Calu3 (cell line): Measurements from ENCODE around the gene MYO3B. TPM values are rescaled to one million over a fixed set of nuclear protein-coding genes. Genes with fewer than 3 reads are reported as not detected.

Experiments
- BruUV-seq: library from RNA; stranded (reverse); fragments of 400-500 nt; replicated peaks from 2 replicates; lab custom pipeline; 2021; lab: Mats Ljungman, UMichigan
- CTCF ChIA-PET: fragments of 300-600 bp; sonication (Branson Sonifier 250); formaldehyde crosslinking; loops from one replicate; lab custom pipeline; 2022; ENCODE audit warnings: antibody characterized with exemption; lab: Charles Lee
- DNase-seq: peaks from one replicate; pipeline ENCODE4 v3.0.0; 2022
- H3K27ac Mint-ChIP-seq: one replicate; pipeline ENCODE4 v1.8.0; 2022; ENCODE audit warnings: mixed read lengths; ENCODE audit not compliant: unreplicated experiment
- H3K27me3 Mint-ChIP-seq: one replicate; pipeline ENCODE4 v1.8.0; 2022; ENCODE audit warnings: mixed read lengths; ENCODE audit not compliant: unreplicated experiment
- H3K36me3 Mint-ChIP-seq: one replicate; pipeline ENCODE4 v1.8.0; 2022; ENCODE audit warnings: mild to moderate bottlenecking, moderate library complexity, mixed read lengths; ENCODE audit not compliant: insufficient read depth, unreplicated experiment
- H3K4me1 Mint-ChIP-seq: one replicate; pipeline ENCODE4 v1.8.0; 2022; ENCODE audit warnings: mild to moderate bottlenecking, low read depth, mixed read lengths; ENCODE audit not compliant: unreplicated experiment
- H3K4me3 Mint-ChIP-seq: one replicate; pipeline ENCODE4 v1.8.0; 2022; ENCODE audit warnings: mild to moderate bottlenecking, low read depth, moderate library complexity, mixed read lengths; ENCODE audit not compliant: unreplicated experiment
- H3K9me3 Mint-ChIP-seq: one replicate; pipeline ENCODE4 v1.8.0; 2022; ENCODE audit warnings: low read depth, mixed read lengths; ENCODE audit not compliant: unreplicated experiment
- CTCF ChIP-seq: fragments of 200-600 bp; IDR thresholded peaks from one replicate; pipeline ENCODE4 v1.8.0; 2022; ENCODE audit warnings: antibody characterized with exemption; ENCODE audit not compliant: unreplicated experiment
- intact Hi-C: fragments of 100-400 bp; cut with micrococcal nuclease; formaldehyde crosslinking; loops from one replicate; pipeline ENCODE4 v1.10.0; 2022; ENCODE audit not compliant: unreplicated experiment
- total RNA-seq: library from RNA; stranded (reverse); gene quantifications from 2 replicates; pipeline ENCODE4 v1.2.3, GENCODE V29; 2022

The MYO3B gene
- total RNA-seq, 1 experiment from 2014 or later: 5.0 TPM

GRCh38 chr2:170582313-170582712 lies 404.4 kb downstream of the MYO3B start:
- no peaks in the 10 kb centered on the region for H3K36me3 Mint-ChIP-seq
- no peaks in the 10 kb centered on the region for H3K9me3 Mint-ChIP-seq
- DNase-seq: no peak
- intact Hi-C loops: no loop called here
- CTCF ChIA-PET: no interaction called here
- no TSS peak for BruUV-seq
- H3K27ac Mint-ChIP-seq: no peak overlapping the region
- H3K4me3 Mint-ChIP-seq: no peak overlapping the region
- H3K4me1 Mint-ChIP-seq: no peaks in the 10 kb centered on the region
- H3K27me3 Mint-ChIP-seq: no peaks in the 10 kb centered on the region
- TF ChIP-seq CTCF: no peak

GRCh38 chr2:170582751-170583463 lies 405.0 kb downstream of the MYO3B start:
- Mint-ChIP-seq H3K4me1 (no peaks in the 10 kb centered on the region), H3K27me3 (no peaks in the 10 kb centered on the region), H3K4me3 (no peak overlapping the region), H3K27ac (no peak overlapping the region), H3K9me3 (no peaks in the 10 kb centered on the region), H3K36me3 (no peaks in the 10 kb centered on the region)
- CTCF ChIA-PET: interaction anchor here (0.6 kb wide), 1 partner anchor 400 kb away, joined by 3 read pairs; no protein-coding TSS in a partner anchor
- BruUV-seq: no TSS peak
- intact Hi-C loops: no loop called here
- no peak for DNase-seq
- no peak for TF ChIP-seq CTCF

GRCh38 chr2:170585067-170585466 lies 407.1 kb downstream of the MYO3B start:
- intact Hi-C loops: no loop called here
- no peak for DNase-seq
- H3K36me3 Mint-ChIP-seq: no peaks in the 10 kb centered on the region
- no peaks in the 10 kb centered on the region for H3K27me3 Mint-ChIP-seq
- no peaks in the 10 kb centered on the region for H3K4me1 Mint-ChIP-seq
- H3K4me3 Mint-ChIP-seq: no peak overlapping the region
- no peak for TF ChIP-seq CTCF
- no peak overlapping the region for H3K27ac Mint-ChIP-seq
- CTCF ChIA-PET: no interaction called here
- BruUV-seq: no TSS peak
- H3K9me3 Mint-ChIP-seq: no peaks in the 10 kb centered on the region

- DNase-seq: no peak
- no peak overlapping the region for H3K4me3 Mint-ChIP-seq
- intact Hi-C loops: no loop called here
- H3K27ac Mint-ChIP-seq: no peak overlapping the region
- H3K9me3 Mint-ChIP-seq: no peaks in the 10 kb centered on the region
- no peaks in the 10 kb centered on the region for H3K27me3 Mint-ChIP-seq
- no peaks in the 10 kb centered on the region for H3K4me1 Mint-ChIP-seq
- CTCF ChIA-PET: no interaction called here
- no peak for TF ChIP-seq CTCF
- no TSS peak for BruUV-seq
- no peaks in the 10 kb centered on the region for H3K36me3 Mint-ChIP-seq
These were observed 408.7 kb downstream of the MYO3B start for GRCh38 chr2:170586571-170587095.
